Measurements from ENCODE around the gene RASSF7.

DNA sequence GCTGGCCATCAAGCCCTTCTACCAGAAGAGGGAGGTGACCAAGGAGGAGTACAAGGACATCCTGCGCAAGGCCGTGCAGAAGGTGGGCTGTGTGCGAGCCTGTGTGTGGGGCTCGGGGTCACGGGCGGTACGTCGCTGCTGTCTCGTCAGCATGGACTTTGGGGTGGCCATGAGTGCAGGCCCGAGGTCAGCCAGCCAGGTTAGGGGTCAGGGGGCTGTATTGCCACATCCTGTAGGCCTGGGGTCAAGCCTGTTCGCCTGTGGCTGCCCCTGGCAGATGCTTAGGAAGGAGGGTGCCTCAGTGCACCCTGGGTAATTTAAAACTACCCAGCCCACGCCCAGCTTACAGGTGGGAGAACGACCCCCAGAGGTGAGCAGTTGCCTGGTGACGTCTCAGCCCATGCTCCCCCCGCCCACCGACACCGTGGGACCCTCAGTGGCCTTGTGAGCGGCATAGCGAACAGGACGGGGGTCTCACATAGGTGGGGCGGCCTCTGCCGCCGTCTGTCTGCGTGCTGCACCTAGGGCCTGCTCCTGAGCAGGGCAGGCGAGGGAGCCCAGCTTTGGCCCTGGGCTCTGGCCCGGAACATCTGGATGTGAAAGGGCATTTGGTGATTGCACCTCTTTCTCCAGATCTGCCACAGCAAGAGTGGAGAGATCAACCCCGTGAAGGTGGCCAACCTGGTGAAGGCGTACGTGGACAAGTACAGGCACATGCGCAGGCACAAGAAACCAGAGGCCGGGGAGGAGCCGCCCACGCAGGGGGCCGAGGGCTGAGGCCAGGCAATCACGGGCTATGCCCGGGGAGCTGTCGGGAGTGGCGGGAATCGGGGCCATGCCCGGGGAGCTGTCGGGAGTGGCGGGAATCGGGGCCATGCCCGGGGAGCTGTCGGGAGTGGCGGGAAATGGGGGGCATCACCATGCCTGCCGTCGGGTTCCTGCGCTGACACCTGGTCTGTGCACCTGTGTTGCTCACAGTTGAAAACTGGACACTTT is 50.5 kb downstream of the RASSF7 start:
- TF ChIP-seq, protein P1, sequence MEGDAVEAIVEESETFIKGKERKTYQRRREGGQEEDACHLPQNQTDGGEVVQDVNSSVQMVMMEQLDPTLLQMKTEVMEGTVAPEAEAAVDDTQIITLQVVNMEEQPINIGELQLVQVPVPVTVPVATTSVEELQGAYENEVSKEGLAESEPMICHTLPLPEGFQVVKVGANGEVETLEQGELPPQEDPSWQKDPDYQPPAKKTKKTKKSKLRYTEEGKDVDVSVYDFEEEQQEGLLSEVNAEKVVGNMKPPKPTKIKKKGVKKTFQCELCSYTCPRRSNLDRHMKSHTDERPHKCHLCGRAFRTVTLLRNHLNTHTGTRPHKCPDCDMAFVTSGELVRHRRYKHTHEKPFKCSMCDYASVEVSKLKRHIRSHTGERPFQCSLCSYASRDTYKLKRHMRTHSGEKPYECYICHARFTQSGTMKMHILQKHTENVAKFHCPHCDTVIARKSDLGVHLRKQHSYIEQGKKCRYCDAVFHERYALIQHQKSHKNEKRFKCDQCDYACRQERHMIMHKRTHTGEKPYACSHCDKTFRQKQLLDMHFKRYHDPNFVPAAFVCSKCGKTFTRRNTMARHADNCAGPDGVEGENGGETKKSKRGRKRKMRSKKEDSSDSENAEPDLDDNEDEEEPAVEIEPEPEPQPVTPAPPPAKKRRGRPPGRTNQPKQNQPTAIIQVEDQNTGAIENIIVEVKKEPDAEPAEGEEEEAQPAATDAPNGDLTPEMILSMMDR (IDR thresholded peaks at IDR 0.05): no peak
- TF ChIP-seq POLR2A (IDR thresholded peaks at IDR 0.05) (no peak), POLR2AphosphoS5 (IDR thresholded peaks at IDR 0.05) (no peak)
